ENCODE measurements around the gene SORCS2.
"Not testable (repeated sequence)": the region's sequence is repeated elsewhere in the genome, so short reads cannot be mapped to it uniquely, and the experiment has no call there.

Gene SORCS2

GRCh38 chr4:7434141-7434765, 241.9 kb downstream of the SORCS2 start:
- no peak for DNase-seq

DNA sequence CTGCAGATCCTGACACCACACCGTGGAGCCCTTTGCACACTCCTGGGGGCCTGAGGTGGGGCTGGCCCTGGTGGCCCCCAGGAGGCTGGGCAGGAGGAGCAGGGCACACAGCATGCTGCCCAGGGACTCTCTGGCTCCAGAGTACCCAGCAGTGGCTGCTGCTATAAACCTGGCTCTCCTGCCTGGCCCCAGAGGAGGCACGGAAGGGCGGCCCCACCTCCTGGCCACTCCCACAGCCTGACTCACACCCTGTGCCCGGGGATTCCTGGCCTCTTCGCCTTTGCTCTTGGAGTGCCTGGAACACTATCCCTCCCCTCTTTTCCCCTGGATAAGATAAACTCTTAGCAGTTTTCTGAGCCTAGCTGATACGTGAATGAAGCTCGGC, 242.4 kb downstream of the SORCS2 start, which contains the start of gene PSAPL1:
PSAPL1 (minus strand) TSS at position 165 of the 385 bp plus-strand sequence; CDS start at position 114, 51 bp downstream.
- no peak for DNase-seq

GRCh38 chr4:7435471-7436061, 243.2 kb downstream of the SORCS2 start:
- no peak for DNase-seq

DNA sequence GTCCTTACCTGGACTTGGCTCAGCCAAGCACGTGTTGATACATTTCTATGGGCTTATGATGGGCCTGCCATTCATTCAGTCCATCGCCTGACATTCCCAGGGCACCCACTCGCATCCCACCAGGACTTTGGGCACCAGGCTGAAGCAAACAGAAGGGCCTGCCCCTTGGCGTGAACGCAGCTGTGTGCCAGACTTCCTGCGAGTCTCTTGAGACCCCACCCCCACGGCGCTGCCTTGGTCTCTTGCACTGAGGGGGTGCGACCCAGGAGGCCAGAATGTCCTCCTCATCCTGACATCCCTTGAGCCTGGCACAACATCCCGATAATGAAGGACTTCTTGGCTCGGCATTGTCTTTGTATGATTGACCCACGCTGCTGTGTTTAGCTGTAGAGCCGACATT, 243.9 kb downstream of the SORCS2 start:
- no peak for DNase-seq

DNA sequence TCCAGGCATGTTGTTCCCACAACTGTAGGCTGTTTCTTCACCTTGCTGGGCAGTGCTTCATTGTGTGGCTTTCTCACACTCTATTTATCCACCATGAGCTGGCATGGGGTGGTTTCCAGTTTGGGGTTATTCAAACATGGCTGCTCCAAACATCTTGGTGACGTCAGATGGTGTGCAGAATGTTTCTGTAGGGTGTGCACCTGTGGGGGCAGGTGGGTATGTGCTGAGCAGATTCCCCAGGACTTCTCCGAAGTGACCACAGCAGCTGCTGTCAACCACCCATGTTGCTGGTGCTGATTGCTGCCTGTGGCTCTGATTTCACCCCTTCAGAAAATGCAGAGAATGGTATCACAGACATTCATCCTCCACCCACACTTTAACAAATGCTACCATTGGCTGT, 247.4 kb downstream of the SORCS2 start:
- no peak for DNase-seq

DNA sequence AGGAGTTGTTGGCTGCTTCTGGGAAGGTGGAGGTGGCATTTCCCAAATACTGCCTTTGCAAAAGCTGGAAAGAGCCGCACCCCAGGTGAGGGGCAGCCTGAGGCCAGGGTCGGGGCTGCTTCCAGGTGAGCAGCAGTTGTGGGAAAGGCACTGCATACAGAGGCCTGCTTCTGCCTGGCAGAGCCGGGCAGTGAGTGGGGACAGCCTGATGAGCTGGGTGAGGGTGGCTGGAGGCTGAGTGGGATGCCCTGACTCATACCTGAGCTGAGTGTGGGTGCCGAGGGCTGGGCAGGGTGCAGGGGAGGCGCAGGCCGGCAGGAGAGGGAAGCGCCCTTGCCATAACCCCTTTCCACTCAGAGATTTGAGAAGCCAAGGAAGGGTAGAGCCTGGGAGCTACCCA, 248.9 kb downstream of the SORCS2 start:
- DNase-seq, result no peak

GRCh38 chr4:7442574-7443162, 250.3 kb downstream of the SORCS2 start:
- DNase-seq, result no peak

DNA sequence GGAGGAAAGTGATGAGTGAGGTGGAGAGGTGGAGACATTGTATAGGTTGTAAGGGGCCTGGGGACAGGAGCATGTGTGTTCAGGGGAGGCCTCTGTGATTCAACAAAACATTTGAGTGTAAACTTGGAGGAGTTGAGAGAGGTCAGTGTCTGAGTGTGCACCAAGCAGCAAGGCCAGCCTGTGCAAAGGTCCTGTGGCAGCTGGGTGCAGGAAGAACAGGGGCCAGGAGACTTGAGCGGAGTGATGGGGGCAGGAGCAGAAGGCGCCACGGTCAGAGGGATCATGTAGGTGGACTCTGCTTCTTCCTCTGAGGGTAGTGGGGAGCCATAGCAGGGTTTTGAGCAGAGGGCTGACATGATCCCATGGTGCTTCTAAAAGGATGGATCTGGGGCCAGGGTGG, 252.0 kb downstream of the SORCS2 start:
- DNase-seq, result no peak

- no peak for DNase-seq
These were observed 252.4 kb downstream of the SORCS2 start for GRCh38 chr4:7444731-7445130.

DNA sequence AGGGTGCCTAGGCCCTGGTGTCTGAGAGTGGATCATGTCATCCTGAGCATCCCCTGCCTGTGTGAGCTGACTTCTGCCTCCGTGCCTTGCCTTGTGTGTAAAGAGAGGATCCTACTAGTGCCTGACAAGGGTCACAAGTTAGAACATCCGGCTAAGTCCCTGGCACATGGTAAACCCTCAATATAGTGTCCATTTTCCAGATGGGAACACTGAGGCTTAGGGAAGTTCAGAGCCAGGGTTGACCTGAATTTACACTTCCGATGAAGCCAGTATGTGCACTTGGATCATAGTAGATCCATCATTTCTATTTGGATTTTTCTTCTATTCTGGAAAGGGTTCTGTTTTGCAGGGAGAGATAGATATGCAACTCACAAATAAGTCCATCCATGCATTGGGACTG, 254.9 kb downstream of the SORCS2 start:
- no peak for DNase-seq

- no peak for DNase-seq
These were observed 255.7 kb downstream of the SORCS2 start for GRCh38 chr4:7448036-7448435.

- no peak for DNase-seq
These were observed 258.6 kb downstream of the SORCS2 start for GRCh38 chr4:7450775-7451433.

DNA sequence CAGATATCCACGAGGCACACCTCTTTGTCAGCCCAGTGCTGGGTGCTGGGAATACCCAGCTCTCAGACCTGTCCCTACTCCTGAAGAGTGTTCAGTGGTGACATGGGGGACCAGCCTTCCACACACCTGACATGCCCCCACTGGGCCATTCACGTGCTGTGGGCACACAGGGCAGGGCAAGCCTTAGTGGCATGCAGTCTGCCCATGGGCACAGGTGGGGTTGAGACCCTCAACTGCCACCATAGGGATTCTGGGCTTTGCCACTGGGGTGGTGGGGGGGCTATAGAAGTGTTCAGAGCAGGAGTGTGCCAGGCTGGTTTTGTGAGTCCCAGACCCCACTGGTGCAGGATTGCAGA, 259.1 kb downstream of the SORCS2 start:
- DNase-seq, result no peak

- no peak for DNase-seq
These were observed 259.5 kb downstream of the SORCS2 start for GRCh38 chr4:7451800-7452199.

DNA sequence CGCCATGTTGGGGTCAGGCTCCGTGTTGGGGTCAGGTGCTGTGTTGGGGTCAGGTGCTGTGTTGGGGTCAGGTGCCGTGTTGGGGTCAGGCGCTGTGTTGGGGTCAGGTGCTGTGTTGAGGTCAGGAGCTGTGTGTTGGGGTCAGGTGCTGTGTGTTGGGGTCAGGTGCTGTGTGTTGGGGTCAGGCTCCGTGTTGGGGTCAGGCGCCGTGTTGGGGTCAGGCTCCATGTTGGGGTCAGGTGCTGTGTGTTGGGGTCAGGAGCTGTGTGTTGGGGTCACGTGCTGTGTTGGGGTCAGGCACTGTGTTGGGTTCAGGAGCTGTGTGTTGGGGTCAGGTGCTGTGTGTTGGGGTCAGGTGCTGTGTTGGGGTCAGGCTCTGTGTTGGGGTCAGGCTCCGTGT, 260.5 kb downstream of the SORCS2 start:
- DNase-seq, result not testable (repeated sequence)

DNA sequence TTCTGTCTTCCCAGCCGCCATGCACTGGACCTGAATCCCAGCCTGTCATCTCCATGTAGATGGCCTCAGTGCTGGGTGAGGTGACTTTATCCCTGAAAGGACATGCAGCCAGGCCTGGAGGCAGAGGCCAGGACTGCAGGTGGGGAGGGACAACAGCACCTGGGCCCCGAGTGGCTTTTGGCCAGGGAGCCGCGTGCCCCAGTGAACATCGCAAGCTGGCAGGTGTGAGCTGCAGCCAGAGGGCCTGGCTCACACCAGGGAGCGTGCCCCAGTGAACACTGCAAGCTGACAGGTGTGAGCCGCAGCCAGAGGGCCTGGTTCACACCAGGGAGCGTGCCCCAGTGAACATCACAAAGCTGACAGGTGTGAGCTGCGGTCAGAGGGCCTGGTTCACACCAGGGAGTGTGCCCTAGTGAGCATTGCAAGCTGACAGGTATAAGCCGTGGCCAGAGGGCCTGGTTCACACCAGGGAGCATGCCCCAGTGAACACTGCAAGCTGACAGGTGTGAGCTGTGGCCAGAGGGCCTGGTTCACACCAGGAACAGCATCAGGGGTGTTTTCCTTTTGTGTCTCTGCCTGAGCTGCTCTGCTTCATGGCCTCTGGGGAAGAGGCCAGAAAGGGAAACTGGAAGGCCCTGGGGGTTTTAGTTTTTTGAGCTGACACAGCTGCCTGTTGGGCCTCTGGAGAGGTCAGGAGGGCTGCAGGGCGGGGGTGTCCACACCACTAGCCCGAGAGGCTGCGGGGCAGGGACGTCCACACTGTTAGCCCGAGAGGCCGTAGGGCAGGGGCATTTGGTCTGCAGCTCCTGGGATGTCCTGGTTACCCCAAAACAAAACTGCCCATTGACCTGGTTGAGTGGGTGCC, 265.1 kb downstream of the SORCS2 start:
- DNase-seq, result no peak

GRCh38 chr4:7458066-7458425, 265.7 kb downstream of the SORCS2 start:
- no peak for DNase-seq

DNA sequence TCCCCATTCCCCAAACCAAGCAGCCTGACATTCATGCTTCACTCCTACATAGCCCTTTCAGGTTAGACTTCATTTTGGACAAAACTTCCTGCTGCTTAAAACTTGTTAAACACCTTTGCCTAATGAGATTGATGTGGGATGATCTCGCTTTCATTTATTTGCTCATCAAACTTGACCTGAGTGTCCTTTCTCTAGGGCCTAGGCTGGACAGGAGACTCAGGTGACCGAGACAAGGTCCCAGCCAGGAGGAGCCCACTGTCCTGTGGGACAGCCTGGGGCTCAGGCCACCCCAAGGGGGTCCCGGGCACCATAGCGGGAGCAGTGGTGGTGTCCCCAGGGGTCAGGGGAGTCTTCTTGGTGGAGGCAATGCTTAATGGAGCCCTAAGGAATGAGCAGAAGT, 266.1 kb downstream of the SORCS2 start:
- no peak for DNase-seq

- DNase-seq, result no peak
These were observed 267.1 kb downstream of the SORCS2 start for GRCh38 chr4:7459471-7459870.

DNA sequence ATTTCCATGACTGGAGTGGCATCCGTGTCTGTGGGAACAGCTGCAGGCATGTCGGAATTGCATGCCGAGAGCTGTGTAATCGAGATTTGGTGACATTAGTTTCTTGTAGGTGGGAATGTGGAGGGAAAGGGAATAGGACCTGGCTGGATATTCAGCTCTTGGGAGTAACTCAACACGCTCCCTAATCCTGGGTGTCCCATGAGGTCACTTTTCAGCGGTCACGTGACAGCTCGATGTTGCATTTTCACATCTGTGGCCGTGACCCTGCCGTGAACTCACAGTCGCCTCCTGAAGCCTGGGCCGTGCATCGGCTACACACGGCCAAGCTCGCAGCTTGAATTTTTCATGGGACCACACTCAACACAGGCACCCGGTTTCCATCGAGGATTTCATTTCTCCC, 268.2 kb downstream of the SORCS2 start:
- DNase-seq, result no peak

- DNase-seq, result no peak
These were observed 268.9 kb downstream of the SORCS2 start for GRCh38 chr4:7461230-7461629.

DNA sequence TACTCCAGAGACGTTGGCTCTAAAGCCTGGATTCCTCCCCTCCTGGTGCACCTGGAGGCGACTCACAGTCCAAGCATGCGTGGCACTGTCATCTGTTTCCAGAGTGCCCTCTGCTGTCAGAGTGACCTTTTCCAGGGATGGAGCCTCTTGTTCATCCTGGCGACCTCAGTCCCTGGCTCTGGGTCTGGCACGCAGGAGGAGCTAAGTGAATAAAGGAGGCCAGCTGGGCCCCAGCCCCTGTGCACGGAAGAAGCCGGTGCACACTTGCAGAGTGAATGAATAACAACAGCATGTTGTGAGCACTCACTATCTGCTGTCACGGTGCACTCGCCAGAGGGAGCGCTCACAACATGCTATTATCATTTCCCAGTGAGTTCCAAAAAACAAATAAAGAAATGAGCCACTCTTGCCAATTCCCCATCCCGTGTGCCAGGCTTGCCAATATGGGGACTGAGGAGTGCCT, 270.2 kb downstream of the SORCS2 start:
- DNase-seq, result no peak

GRCh38 chr4:7463566-7464258, 271.4 kb downstream of the SORCS2 start:
- no peak for DNase-seq
